Neural progenitor cell (in vitro differentiated cells): Measurements from ENCODE around the gene CLPTM1.
"Not testable (repeated sequence)": the region's sequence is repeated elsewhere in the genome, so short reads cannot be mapped to it uniquely, and the experiment has no call there.

Source experiments
- CTCF ChIP-seq: fragments of 200-600 bp; sonication (generic); IDR thresholded peaks from 2 replicates; pipeline ENCODE4 v1.5.1; 2017; ENCODE audit warnings: antibody characterized with exemption, mild to moderate bottlenecking
- EZH2 ChIP-seq: fragments of 200-600 bp; sonication (generic); IDR thresholded peaks from 2 replicates; pipeline ENCODE4 v1.6.1; 2017; ENCODE audit warnings: antibody characterized with exemption, mild to moderate bottlenecking, moderate library complexity
- EZH2phosphoT487 ChIP-seq: fragments of 200-600 bp; sonication (generic); IDR thresholded peaks from 2 replicates; pipeline ENCODE4 v1.6.1; 2017; ENCODE audit warnings: antibody characterized with exemption

GRCh38 chr19:44911896-44912295, 43.3 kb upstream of the CLPTM1 start:
- TF ChIP-seq CTCF, EZH2, EZH2phosphoT487: not testable (repeated sequence)
